HG03196 (cell line): ENCODE measurements around the gene BBOF1.
"Not testable (repeated sequence)": the region's sequence is repeated elsewhere in the genome, so short reads cannot be mapped to it uniquely, and the experiment has no call there.

Experiments used
- ATAC-seq: cut with Tn5 transposase; IDR thresholded peaks from one replicate; pipeline ENCODE4 v1.9.1; 2021; ENCODE audit not compliant: unreplicated experiment

BBOF1 gene, protein sequence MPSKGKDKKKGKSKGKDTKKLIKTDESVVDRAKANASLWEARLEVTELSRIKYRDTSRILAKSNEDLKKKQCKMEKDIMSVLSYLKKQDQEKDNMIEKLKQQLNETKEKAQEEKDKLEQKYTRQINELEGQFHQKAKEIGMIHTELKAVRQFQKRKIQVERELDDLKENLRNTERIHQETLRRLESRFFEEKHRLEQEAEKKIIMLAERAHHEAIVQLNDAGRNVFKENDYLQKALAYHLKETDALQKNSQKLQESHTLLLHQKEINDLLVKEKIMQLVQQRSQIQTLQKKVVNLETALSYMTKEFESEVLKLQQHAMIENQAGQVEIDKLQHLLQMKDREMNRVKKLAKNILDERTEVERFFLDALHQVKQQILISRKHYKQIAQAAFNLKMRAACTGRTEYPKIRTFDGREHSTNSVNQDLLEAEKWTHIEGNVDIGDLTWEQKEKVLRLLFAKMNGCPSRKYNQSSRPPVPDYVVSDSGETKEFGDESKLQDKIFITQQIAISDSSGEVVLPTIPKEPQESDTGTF

DNA sequence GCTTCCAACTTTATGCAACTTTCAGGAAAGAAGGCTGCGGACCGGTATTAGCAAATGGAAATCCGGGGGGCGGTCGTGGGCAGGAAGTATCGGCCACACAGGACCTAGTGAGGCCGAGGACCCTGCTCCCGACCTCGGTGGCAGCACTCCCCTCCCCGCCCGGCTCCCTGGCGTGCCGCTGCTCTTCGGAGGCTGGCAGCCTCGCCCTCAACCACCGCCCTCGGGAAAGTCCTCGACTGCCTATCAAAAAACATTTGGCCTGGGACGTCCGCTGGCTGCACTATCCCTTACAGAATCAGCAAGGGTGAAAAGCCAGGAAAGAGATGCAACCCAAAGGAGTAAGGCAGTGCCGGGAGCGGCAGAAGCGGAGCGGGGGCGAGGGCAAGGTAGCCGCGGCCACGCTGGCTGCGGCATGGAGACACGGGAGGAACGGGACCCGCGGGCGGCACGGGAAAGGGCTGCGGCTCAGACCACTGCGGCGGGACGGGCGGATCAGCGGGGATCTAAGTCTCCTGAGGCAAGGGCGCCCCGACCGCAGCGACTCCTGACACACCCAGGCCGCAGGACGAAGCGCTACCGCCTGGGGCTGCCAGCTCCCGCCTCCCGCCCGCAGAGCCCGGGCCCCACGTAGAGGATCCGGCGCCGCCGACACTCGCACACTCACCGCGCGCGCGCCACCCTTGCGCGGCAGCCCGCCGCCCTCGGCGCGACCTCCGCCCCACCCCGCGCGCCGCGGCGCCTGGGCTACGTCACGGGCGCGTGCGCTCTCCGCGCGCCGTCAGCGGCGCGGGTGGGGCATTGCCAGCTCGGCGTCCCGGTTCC, at the start of gene BBOF1, which contains the start of gene ENTPD5:
TSS of gene BBOF1 (plus strand) at position 764 of the 822 bp plus-strand sequence. CDS start 130 bp downstream, outside the sequence.
TSS of gene ENTPD5 (minus strand) at position 703 of the 822 bp plus-strand sequence. CDS start 31,186 bp downstream, outside the sequence.
- ATAC-seq = peak; percentile 78

DNA sequence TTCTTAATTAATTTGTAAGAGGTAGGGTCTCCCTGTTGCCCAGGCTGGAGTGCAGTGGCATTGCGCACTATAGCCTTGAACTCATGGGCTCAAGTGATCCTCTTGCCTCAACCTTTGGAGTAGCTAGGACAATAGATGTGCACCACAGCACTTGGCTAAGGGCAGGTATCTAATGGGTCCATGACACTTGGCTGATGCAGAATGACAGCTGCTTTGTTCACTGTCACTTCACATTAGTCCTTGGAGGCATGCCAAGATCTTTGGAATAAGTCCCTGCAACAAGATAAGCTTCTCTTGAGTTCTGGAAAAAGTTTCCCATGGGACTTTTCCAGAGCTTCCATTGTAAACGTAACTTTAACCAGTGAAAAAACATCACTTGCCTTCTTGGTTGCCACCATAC, 45.7 kb upstream of the BBOF1 start:
- no peak for ATAC-seq

DNA sequence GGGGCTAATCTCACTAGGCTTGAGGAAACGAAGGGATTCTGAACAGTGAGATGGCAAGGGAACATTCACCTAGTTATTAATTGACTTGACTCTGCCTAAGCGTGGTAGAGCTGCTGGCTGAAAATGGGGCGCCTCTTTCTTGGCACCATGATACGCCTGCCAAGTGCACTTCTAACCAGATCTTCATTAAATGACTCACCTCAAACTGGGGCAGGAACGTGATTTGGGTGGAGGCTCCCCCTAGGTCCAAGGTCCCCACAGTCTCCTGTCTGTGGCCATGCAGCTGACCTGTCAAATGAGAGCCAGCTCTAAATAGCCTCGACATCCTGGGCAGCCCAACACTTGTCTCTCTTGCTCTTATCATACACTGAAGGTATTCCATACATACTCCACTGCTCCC, 43.0 kb upstream of the BBOF1 start:
- ATAC-seq = no peak

DNA sequence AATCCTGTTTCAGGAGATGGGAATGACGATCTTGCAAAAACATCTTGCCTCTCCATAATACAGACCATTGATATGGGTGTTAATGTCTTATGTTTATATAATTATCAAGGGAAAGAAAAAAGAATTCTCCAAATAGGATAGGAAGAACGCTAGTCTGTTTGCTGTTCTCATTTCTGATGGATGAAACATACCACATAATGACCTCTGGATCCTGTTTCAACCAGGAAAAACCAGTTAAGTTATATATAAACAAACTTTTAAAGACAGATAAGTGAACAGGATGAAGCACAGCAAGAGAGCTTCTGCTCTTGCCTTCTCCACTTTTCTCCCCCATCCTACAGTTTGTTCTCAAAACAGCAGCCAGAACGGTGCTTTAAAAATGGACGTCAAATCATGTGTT, 41.3 kb upstream of the BBOF1 start:
- no peak for ATAC-seq

DNA sequence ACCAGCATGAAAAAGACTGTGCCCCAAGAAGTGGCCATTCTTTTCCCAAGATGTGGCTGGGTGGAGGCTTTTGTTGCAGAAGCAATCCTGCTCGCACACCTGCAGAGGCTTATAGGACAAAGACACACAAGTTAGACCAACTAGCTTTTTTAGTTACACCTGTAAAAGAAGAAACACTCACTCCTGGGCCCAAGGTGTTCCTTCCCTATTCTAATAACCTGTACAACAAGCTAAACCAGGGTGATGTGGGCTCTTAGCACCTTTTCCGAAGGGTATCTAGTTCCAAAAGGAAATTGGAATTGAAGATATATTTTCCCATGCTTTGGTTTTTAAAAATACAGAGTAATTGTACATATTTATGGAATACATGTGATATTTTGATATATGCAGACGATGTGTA, 31.1 kb upstream of the BBOF1 start:
- ATAC-seq = no peak

DNA sequence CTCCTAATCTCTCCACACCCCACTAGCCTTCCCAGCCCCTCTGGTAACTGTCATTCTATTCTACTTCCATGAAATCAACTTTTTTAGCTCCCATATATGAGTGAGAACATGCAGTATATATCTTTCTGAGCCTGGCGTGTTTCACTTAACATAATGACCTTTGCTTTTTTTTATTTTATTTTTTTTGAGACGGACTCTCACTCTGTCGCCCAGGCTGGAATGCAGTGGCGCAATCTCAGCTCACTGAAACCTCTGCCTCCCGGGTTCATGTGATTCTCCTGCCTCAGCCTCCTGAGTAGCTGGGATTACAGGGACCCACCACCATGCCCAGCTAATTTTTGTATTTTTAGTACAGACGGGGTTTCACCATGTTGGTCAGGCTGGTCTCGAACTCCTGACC, 30.5 kb upstream of the BBOF1 start:
- not testable (repeated sequence) for ATAC-seq

DNA sequence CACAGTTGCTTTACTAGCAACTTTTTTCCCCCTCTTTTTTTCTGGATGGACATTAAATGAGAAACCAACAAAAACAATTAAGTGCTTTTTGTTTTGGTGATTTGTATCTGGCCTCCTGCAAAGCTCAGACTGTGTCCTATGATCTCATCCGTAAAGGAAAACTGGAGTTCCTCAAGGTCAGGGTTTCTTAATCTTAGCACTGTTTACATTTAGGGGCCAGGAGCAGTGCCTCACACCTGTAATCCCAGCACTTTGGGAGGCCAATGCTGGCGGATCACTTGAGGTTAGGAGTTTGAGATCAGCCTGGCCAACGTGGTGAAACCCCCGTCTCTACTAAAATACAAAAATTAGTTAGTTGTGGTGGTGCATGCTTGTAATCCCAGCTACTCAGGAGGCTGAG, 28.1 kb upstream of the BBOF1 start:
- no peak for ATAC-seq

DNA sequence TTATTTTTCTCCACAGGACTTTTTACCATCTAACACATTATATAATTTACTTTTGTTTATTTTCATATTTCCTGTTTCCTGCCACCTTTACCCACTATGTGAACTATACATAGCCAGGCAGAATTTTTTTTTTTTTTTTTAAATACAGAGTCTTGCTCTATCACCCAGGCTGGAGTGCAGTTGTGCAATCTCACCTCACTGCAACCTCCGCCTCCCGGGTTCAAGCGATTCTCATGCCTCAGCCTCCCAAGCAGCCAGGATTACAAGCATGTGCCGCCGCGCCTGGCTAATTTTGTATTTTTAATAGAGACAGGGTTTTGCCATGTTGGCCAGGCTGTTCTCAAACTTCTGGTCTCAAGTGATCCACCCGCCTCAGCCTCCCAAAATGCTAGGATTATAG, 24.2 kb upstream of the BBOF1 start:
- ATAC-seq = not testable (repeated sequence)

DNA sequence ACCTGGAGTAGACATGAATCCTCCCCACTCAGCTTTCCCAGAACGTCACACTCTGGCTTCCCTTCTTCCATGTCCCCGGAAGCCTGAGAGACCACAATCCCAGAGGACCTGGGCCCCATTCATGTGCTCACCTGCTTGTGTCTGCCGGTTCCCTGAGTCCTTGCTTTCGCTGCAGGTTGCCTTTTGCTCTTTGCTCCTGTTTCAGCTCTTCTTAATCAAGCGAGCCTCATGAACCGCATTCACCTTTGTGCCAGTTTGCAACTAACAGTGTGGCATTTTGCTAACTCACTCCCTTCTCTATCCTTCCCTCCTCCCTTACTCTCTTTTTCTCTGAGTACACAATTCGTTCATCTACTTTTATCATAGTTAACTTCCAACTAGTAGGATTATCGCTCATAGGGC, 23.2 kb upstream of the BBOF1 start:
- no peak for ATAC-seq

DNA sequence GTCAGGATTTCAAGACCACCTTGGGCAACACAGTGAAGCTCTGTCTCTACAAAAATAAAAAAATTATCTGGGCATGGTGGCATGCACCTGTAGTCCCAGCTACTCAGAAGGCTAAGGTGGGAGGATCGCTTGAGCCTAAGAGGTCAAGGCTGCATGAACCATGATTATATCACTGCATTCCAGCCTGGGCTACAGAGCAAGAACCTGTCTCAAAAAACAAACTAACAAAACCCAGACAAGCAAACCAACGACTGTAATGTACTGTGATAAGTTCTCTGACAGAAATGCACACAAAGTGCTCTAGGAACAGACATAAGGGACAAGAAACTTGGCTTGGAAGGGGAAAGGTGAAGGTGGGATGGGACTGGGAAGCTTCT, 22.4 kb upstream of the BBOF1 start:
- no peak for ATAC-seq

DNA sequence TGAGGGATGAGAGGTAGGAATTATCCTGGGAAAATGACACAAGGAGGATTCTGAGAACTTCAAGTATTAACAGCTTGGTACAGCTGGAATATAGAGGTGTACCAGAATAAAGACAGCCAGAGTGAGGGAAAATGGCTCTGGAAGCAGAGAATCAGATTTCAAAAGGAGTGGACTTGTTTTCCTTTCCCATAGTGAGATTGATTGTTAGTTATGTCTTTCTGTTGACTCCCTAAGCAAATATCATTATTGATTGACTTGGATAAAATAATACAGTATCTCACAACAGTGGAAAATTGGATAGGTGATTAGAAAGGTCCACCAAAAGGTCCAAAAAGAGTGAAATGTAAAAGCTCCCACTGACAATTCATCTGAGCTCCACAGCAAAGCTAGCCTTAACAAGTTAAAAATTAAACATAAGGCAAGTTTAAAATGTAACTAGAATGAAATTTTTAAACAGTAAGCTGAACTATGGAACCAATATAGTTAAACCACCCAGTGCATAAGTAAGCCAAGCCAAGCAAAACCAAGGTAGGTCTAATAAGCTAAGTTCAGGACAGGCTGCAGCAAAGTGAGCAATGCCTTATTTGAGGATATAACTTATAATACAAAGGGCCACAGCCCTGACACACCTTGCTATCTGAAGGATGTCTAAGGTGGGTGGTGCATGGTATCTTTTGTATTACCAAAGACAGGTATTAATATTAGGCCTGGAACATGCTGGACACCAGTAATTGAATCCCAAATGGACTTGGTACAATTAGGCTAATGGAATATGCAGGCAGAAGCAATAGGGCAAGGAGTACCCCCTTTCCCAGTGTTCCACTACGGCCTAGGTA, 21.8 kb upstream of the BBOF1 start:
- ATAC-seq = no peak

DNA sequence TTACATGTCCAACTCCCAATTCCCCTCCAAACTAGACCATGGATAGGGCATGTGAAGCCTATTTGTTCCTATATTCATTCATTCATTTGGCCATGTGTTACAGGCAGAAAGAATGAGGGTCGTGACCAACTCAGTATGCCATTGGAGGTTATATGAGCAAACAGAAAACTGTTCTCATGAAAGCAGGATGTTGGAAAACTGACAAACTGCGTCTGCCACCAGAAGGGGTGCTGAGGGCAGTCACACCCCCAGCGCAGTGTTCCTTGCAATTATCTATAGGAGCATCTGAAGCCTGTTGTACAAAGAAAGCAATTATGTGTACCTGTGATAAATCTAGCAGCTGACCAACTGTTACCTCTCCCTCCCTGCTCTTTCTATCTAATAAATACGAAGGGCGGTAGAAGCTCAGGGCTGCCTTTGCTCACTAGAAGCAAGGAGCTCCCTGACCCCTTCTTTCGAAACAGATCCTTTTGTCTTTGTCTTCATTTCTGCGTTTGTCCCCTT, 21.2 kb upstream of the BBOF1 start:
- ATAC-seq = no peak

DNA sequence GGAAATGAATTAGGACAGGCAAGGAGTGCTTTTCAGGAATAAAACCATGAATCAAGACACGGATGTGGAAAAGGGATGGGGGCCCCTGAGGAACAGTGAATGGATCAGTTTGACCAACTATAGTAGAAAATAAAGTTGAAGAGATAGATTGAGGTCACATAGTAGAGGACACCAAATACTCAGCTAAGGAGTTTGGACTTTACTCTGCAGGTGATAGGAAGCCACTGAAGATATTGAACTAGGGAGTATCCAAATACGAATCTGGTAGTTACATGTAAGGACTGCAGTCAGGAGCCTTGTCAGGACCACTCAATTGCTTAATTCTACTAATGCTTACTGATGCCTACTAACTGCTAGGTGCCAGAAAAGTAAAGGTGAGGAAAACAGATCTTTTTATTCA, 20.4 kb upstream of the BBOF1 start:
- ATAC-seq = no peak

DNA sequence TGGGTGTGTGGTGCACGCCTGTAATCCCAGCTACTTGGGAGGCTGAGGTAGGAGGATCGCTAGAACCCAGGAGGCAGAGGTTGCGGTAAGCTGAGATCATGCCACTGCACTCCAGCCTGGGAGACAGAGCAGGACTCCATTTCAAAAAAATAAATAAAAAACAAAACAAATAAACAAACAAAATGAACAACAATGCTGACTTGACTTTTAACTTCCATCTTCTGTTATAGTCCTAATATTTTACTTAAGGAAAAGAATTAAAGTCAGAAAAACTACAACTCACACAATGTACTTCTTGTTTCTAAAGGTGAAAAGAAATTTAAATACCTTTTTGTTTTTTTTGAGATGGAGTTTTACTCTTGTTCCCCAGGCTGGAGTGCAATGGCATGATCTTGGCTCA, 13.5 kb upstream of the BBOF1 start:
- ATAC-seq = not testable (repeated sequence)

DNA sequence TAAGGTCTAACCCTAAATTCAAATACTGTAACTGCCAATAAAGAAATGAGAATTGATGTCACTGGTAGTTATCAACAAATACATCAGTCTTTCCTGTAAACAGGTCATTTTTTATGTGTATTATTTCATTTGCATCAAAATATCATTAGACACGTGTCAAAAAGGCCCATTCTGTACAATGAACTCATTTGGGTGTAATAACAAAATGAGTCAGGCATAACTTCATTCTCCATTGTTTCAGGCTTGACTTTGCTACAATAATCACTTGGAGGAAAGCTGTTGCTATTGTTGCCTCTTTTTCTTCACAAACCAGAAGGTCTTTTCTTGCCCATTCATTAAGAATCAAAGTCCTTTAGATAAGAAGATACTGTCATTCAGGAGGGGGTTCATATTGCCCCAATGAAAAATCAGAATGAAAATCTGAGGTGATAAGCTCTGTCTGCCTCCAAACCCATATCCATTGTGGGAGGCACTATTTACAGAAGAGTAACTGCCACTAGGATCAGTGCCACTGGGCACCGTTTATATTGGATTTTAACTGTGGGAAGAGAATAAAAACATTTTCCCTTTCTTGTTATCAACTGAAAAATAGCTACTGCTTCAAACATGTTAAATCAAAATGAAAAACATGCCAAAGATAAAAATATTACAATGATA, 10.2 kb upstream of the BBOF1 start:
- no peak for ATAC-seq

DNA sequence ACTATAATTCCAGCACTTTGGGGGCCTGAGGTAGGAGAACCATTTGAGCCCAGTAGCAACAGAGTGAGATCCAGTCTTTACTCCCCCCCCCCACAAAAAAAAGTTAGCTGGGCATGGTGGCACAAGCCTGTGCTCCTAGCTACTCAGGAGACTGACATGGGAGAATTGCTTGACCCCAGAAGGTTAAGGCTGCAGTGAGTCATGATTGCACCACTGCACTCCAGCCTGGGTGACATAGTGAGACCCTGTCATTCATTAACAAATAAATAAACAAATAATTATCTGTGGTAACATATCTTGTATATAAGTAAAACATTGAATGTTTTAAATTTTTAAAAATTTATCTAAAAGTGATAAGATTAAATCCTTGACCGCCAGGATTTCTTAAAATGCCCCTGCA, 4.8 kb upstream of the BBOF1 start:
- no peak for ATAC-seq

DNA sequence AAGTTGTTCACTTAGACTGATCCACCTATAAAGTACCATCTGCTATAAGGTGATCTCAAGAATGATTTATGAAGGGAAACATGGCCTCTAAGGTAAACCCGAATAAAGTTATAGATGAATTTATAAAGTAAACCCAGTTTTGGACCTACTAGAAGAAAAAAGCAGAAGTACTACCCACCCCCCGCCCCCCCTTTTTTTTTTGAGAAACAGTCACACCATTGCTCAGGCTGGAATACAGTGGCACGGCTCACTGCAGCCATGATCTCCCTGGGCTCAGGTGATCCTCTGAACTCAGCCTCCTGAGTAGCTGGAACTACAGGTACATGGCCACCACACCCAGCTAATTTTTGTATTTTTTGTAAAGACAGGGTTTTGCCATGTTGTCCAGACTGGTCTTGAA, 4.0 kb upstream of the BBOF1 start:
- ATAC-seq = no peak

DNA sequence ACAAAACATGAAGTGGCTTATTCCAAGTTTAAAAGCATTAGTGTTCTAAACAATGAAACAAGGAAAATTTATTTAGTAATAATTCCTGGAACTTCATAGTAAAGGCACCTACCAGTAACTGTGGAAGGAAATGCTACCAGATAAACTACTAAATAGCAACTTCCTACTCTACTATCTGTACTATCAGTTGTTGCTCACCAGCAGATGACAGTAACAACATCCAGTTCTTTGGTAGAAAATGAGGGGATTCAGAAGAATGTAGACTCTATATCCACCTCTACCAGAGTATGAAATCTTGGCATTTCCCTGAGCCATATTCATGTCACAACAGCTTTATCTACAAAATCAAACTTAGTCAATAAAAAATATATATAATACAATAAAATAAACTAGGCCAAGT, 3.2 kb upstream of the BBOF1 start:
- no peak for ATAC-seq

DNA sequence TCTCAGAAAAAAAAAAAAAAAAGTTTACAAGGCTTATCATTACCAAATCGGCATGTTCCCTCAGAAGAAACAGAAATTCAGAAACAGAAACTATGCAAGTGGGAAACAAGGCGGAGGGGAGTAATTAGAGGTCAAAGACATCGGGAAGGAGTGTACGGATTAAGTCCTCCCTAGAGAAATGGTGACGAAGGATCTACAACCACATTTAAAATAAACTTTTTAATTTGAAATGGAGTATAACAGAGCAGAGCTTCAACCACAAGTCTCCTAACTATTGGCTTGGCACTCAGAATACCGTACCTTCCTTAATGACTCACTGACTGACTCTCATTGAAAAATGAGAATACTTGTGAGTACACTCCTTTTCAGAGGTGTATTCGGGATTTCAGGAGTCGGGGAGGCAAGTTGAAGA, 969 bp upstream of the BBOF1 start:
- peak; percentile 16 for ATAC-seq

DNA sequence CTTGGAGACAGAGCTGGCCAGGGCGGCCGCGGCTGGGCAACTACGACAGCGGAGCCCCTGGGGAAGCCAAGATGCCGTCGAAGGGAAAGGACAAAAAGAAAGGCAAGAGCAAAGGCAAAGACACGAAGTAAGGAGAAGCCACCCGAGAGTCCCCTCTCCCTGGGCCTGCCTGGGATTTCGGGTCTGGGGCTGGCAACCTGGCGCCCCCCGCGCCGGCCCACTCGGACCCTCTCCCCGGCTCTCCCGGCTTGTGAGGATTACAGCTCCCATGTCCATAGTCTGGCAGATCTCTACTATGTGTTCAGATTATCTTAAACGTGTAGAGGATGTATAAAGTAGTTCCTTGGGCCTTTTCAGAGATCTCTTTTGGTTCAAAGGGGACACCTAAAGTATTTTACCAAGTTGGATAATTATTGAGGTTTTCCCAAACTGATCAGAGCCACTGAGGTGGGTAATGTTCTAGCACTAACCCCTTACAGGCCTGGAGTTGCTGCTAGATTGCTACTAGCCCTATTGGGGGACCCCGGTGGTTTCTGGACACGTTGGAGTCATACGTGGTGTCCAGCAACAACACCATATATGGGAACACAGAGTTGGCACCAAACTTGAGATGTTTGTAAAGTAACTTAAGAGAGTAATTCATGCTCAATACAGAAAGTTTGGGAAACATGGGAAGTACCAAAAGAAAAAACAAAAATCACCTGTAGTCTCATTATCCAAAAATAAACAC, 424 bp downstream of the BBOF1 start:
- ATAC-seq = no peak
